GM18907 (cell line): ENCODE data around the gene CD1B.
"Not testable (repeated sequence)": the region's sequence is repeated elsewhere in the genome, so short reads cannot be mapped to it uniquely, and the experiment has no call there.

Experiments
- ATAC-seq: cut with Tn5 transposase; IDR thresholded peaks from one replicate; pipeline ENCODE4 v1.9.1; 2021; ENCODE audit warnings: mild to moderate bottlenecking, moderate library complexity; ENCODE audit not compliant: unreplicated experiment

The CD1B gene

DNA sequence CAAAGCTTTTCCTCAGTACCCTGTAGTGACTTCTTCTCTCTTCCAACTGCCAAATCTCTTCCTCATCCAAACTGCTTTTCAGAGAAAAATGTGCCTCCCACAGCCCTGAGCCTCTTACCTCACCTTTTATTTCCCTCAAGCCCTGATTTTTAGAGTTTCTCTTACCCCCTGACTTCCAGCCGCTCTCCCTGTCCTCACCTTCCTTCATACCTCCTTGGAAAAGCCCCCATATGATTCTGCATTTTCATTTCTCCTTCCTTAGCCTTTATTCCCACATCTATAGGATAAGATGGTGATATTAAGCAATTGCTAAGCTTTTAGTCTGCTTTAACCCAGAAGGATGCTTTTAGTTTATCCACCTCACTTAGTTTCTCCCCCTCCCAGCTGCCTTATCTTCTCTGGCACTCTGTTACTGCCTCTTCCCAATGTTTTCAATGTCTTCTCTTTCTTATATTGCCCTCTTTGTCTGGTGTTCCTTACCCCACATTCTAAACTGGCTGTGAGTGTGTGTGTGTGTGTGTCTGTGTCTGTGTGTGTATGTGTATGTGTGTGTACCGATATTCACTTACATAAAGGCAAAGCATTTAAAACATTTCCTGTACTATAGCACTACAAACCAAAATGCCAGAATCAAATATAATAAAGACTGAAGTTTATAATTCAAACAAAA lies at the start of gene CD1B:
Gene CD1B (minus strand): TSS at position 51 of the 670 bp plus-strand sequence. CDS start 108 bp downstream, outside the sequence.
- no peak for ATAC-seq

DNA sequence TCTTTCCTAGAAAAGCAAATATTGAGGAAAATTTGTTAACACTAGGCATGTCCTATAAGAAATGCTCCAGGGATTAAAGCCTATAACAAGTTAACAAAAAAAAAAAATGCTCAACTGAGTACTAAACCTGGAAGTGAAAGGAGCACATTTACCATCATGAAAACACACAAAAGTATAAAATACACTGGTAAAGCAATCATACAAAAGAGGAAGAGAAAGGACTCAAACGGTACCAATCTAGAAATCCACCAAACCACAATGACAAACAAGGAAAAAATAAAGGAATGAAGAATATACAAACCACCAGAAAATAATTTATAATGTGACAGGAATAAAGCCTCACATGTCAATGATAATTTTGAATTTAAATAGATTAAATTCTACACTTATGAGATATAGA lies 43.5 kb upstream of the CD1B start:
- ATAC-seq: no peak

DNA sequence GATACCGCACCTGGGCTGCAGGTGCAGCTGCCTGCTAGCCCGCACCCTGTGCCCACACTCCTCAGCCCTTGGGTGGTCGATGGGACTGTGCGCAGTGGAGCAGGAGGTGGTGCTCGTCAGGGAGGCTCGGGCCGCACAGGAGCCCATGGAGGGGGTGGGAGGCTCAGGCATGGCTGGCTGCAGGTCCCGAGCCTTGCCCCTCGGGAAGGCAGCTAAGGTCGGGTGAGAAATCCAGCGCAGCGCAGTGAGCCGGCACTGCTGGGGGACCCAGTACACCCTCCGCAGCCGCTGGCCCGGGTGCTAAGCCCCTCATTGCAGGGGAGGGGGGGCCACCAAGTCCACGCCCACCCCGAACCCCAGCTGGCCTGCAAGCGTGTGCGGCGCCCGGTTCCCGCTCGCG lies 42.8 kb upstream of the CD1B start:
- not testable (repeated sequence) for ATAC-seq

DNA sequence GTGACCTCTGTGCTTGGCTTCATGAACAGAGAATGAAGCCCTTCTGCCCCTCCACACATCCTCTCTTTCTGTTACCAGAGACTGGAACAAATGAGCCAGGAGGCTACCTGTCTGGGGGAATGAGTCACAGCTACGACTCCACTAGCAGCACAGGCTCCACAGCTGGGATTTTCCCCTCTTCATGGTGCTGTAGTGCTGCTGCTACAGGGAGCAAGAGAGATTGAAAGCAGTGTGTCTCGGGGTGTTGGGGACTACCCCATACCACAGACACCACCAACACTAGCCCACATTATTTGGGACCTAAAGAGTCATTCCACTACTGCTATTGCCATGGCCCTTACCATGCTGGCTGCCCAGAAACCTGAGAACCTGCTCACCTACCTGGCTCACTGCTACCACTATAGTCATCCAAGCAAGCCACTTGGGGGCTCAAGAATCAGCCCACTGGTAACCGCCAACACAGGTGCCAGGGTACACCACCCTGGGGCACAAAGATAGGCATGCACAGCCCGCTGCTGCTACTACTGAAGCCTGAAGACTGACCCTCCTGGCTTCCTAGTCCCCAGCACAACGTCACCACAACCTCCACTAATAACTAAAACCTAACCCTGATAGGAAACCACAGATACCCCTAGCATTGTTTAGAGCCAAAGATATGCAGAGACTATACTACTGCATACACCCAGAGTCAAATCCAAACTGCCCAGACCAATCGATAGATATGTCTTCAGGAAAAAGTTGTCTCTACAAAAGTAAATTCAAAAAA lies 40.0 kb upstream of the CD1B start:
- peak; percentile 98 for ATAC-seq

DNA sequence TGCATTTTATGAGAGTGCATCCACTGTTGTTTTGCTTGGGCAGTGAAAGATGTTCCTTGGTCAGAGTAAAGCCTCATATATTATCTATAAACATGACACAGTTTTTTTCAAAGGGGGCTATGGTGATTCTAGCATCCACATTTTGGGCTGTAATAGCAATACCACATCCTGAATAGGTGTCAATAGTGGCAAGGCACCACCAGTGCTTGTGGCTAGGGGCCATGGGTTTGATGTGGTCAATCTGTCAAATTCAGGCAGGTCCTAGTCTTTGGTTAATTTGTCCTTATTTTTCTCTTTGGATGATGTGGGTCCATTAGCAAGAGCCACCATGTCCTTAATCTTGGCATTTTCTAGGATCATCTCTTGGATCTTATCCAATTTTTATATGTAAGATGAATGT lies 35.5 kb upstream of the CD1B start:
- no peak for ATAC-seq

DNA sequence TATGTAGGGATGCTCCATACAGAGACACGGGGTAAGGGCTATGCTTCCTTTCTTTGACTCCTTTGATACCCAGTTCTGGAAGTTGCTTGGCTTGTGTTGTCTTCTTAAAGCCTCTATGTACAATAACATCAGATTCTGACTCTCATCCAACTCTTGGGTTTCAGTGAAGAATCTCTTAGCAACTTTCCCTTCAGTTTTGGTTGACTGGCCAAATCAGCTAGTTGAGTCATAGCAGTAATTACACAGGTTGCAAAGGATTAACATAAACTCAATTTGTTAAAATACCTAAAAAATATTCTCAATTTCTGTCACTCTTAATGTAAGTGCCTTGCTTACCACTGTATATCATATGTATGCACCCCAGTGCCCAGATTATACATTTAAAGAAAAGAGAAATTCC lies 31.6 kb upstream of the CD1B start:
- no peak for ATAC-seq

DNA sequence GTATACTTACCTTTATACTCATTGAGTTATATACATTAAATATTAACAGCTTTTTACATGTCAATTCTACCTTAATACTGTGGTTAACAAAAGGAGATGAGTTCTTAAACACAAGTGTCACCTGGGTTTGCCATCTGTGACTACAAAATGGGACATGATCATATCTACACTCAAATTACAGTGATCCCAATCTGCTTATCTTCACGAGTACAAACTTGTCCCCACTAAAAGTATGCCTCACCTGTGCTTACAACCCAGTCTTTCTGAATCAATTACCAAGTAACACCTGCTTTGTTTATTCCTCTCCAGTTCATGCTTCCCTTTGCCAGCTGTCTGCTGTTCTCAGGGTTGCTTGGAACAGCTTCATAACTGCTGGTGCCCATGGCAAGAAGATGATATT lies 31.2 kb upstream of the CD1B start:
- no peak for ATAC-seq

DNA sequence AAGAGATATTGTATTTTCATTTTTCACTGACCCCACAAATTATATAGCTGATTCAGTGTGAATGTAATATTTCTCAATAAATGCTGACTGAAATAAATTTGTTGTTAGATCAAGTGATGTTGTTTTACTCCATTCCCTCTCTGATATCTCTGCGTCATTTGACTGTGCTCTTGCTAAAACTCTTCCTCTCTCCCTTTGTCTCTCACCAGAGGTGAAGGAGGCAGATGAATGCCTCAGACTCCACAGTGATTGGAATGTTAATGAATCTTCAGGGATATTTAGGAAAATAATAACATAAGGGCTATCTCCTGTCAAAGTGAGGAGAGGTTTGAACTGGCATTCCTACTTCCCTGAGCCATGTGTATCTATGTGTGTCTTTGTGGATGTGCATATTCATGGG lies 26.1 kb upstream of the CD1B start:
- no peak for ATAC-seq

DNA sequence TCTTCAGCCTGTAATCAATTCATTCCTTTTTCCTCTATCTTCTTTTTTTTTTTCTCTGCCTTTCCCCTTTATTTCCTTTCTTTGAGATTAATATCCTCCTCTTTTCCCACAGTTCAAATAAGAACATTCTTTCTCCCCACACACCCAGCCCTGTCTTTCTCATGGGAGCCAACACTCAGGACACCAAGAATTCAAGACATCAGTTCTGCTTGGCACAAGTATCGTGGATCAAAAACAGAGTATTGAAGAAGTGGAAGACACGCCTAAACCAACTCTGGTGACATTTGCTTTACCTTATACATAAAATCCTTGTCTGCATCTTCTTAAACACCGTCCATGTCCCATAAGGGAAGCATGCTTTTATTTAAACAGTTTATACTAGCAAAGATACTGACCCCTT lies 25.3 kb upstream of the CD1B start:
- ATAC-seq: no peak

DNA sequence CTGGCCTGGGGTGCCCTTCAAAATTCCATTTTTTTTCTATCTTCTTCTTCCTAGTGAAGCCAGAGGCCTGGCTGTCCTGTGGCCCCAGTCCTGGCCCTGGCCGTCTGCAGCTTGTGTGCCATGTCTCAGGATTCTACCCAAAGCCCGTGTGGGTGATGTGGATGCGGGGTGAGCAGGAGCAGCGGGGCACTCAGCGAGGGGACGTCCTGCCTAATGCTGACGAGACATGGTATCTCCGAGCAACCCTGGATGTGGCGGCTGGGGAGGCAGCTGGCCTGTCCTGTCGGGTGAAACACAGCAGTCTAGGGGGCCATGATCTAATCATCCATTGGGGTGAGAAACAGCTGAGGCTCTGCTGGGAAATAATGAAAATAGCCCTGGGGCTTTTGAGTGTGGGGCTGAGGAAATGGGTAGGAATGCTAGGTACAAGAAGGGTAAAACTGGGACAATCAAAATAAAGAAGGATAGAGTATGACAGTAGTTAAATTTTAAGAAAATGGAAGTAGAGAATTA lies 24.5 kb upstream of the CD1B start:
- ATAC-seq: no peak

DNA sequence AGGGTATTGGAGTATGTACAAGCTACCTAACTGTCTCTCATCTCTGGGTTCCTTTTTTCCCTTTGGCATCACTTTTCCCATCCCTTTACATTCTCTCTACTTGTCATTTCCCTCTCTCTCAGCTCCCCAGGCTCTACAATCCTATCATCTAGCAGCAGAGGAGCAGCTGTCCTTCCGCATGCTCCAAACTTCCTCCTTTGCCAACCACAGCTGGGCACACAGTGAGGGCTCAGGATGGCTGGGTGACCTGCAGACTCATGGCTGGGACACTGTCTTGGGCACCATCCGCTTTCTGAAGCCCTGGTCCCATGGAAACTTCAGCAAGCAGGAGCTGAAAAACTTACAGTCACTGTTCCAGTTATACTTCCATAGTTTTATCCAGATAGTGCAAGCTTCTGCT lies 22.9 kb upstream of the CD1B start:
- no peak for ATAC-seq

DNA sequence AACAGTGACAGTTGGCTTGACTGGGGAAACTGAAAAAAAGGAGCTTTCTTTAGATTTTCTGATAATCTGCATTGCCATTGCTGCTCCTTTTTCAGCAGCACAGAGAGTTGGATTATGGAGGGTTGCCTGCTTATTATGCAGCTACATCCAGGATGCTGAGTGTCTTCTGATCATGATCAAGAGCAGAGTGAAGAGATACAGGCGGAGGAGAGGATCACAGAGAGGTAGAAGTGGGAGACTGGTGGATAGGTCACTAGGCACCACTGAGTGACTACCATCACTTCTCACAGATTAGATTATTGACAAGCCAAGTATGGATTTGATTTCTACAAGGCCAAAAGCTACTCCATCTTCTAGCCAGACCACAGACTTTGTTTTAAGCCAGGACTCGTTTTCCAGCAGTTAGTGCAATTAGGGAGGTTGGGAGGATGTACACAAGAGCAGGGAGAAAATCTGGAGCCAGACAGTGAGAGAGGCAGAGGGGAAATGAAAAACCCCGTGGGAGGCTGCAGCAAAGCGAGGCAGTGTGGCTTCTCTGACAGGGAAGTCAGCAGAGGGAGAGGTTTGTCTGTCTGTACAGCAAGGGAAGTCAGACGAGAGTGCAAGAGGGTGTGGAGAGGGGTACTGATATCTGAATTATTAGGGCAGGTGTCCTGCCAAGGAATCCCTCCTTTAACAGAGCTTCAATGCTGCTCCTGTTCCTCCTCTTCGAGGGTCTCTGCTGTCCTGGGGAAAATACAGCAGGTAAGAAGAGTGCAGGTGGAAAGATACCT lies 22.2 kb upstream of the CD1B start, which contains the start of gene CD1E:
Gene CD1E (plus strand): TSS at position 592 of the 773 bp plus-strand sequence. CDS start 95 bp downstream, at position 687.
- ATAC-seq: no peak

DNA sequence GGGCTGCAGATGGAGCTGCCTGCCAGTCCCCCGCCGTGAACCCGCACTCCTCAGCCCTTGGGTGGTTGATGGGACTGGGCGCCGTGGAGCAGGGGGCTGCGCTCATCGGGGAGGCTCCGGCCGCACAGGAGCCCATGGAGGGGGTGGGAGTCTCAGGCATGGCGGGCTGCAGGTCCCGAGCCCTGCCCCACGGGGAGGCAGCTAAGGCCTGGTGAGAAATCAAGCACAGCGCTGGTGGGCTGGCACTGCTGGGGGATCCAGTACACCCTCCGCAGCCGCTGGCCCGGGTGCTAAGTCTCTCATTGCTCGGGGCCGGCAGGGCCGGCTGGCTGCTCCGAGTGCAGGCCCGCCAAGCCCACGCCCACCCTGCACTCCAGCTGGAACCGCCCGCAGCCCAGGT lies 17.6 kb upstream of the CD1B start:
- ATAC-seq: not testable (repeated sequence)

DNA sequence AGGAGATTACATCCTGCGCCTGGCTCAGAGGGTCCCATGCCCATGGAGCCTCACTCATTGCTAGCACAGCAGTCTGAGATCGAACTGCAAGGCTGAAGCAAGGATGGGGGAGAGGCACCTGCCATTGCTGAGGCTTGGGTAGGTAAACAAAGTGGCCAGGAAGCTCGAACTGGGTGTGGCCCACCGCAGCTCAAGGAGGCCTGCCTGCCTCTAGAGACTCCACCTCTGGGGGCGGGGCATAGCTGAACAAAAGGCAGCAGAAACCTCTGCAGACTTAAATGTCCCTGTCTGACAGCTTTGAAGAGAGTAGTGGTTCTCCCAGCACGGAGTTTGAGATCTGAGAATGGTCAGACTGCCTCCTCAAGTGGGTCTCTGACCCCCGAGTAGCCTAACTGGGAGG lies 5.1 kb upstream of the CD1B start:
- not testable (repeated sequence) for ATAC-seq

DNA sequence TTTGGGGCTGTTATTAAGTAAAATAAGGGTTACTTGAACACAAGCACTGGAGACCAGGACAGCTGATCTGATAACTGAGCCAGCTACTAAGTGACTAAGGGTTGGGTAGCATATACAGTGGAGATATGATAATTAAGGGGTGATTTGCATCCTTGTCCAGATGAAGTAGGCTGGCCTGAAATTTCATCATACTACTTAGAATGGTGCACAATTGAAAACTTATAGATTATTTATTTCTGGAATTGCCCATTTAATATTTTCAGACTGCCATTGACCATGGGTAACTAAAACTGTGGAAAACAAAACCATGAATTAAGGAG lies 3.8 kb upstream of the CD1B start:
- ATAC-seq: no peak

DNA sequence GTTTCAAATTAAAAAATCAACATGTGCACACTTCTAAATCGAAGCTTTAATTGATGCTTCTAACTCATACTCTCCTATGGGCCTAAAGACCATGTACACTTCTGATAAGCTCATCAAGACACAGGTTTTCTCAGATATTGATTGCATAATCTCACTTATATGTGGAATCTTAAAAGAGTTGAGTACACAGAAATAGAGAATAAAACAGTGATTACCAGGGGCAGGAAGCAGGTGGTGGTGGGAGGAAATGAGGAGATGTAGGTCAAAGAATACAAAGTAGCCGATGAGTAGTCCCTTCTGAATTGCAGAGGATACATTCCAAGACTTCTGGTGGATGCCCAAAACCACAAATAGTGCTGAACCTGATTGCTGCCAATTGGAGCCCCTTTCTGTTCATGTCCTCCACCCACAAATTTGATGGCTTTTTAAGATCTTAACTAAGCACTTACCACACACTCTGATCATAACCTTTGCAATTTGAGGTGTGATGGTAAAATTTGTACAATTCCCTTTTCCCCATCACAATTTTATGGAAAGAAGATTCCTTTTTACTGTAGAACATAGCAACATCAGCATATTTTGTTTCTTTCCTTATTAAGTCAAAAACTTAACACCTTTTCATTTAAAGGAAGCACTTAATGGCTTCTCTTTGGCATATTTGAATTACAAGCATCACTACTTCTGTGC lies 3.3 kb upstream of the CD1B start:
- ATAC-seq: no peak

DNA sequence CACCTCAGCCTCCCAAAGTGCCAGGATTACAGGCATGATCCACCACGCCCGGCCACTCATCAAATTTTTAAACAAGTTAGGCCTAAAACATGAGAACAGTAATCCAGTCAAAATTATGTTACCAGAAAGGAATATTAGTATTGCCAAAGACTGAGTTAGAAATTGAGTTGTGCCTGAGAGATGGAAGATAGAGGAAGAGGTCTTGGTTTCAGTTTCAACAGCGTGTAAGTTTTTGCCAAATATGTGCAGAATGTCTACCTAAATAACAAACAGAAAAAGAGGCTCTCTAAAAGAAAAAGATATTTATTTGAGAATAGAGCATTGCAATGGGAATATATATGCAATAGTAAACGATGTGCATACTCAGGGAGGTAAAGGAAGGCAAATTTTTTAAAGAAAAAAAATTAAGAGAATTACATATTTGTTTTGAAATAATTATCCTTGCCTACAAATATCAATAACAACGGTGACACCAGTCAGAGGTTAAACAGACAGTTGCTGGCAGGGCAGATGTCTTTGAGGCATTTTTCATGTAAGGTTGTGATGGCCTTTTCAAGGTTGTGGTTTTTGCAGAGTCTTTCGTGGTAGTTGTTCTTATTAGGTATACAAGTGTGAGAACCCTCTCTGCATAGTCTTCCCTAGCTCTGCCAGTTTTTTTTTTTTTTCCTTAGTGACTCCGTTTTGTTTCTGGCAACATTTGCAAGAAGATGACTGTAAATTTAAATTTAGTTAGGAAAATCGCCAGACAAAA lies 2.2 kb upstream of the CD1B start:
- no peak for ATAC-seq

DNA sequence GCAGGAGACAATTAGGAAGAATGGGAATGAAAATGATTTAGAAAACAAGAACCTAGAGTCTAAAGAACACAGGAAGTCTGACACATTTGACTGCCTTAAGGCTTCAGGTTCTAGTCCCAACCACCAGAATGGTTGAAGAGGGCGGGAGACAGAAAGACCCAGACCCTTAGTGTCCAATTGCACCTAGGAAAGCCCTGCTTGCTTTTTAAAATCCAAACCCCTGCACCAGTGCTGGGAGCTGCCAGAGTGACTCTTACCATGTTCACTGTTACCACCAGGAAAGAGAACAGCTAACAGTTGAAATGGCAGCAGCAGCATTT lies 265 bp downstream of the CD1B start:
- no peak for ATAC-seq

DNA sequence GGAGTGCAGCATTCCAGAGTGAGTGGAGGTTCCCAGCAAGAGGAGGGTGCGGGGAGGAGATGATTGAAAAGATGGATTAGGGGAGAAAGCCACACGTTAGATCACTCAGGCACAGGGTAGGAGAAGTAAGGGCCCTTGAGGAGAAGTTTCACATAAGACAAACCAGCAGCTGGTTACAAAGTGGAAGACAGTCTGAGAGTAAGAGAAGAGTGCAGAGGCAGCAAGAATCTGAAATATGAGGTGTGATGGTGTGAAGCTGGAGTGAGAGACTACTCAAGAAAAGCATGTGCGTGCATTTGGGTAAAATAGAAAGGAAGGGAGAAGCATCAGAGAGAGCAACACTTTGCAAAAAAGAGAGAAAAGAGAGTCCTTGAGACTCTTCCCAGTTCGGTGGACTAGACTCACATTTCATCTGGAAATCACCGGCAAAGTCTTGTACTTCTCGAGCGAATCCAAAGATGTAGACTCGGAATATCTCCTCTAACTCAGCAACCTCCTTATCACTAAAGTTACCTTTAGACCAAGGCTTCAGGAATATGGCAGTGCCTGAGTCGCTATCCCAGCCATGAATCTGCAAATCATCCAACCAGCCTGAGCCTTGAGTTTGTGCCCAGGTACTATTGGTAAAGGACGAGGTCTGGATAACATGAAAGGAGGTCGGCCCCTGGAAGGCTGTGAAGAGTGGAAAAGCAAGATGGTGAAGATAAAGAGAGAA lies 783 bp downstream of the CD1B start:
- no peak for ATAC-seq

DNA sequence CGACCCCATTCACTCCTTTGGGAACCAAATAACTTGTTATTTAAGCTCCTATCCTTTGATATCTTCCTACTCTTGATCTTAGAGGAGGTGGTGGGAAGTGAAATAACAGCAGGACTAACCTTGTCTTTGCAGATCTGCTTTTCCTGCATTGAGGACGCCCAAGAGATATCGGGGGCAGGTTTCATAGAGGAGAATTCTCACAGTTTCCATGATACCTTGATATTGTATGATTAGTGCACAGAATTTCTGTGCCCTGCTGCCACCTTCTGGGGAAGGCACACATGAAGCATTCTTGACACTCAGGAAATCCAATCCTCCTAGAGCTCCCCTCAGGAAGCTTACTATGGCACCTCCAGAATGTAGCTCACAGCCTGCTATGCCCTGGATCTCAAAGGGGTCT lies 1.6 kb downstream of the CD1B start:
- ATAC-seq: no peak
